Pancreas (tissue), 10 donors: ENCODE data around the gene TXN2. TPM values are rescaled to one million over a fixed set of nuclear protein-coding genes. Genes with fewer than 3 reads are reported as not detected.

Experiments used
- ATAC-seq, 4 donors: fragments of 200-7000 bp; cut with Tn5 transposase; one replicate each; pipeline versions ENCODE4 v1.8.0 to v1.9.1; 2020; ENCODE audit warnings: mild to moderate bottlenecking in 4 of 4, moderate library complexity in 4 of 4
- DNase-seq, 6 donors: peaks; one replicate each; pipeline ENCODE4 v3.0.0-alpha.2; 2020
- FAIRE-seq: peaks from 2 replicates; lab custom pipeline; 2012; peaks lifted over from hg19 to GRCh38; lab: Jason Lieb, UNC
- H3K27ac ChIP-seq, 4 donors: fragments of 200-600 bp; sonication (generic); 1 replicate in 3 of 4; 2 replicates in 1 of 4; pipeline versions ENCODE4 v1.5.0 to v1.8.0; 2020
- H3K27me3 ChIP-seq, 4 donors: fragments of 200-600 bp; one replicate each; pipeline ENCODE4 v1.8.0; 2021
- H3K36me3 ChIP-seq, 3 donors: fragments of 200-600 bp; sonication (generic) in 1 of 3; one replicate each; pipeline versions ENCODE4 v1.5.0 to v1.8.0; 2020 to 2021
- H3K4me1 ChIP-seq, 3 donors: fragments of 200-600 bp; one replicate each; pipeline ENCODE4 v1.8.0; 2021
- H3K4me3 ChIP-seq, 4 donors: fragments of 200-600 bp; sonication (generic) in 2 of 4; one replicate each; pipeline versions ENCODE4 v1.5.0 to v1.8.0; 2020 to 2021
- H3K9me3 ChIP-seq, 4 donors: fragments of 200-600 bp; one replicate each; pipeline ENCODE4 v1.8.0; 2021
- CTCF ChIP-seq, 4 donors: fragments of 200-600 bp; sonication (generic) in 3 of 4; IDR thresholded peaks; one replicate each; pipeline versions ENCODE4 v1.5.0 to v1.8.0; 2021; ENCODE audit warnings: antibody characterized with exemption in 4 of 4
- WGBS, 2 donors: extraction: QIAGEN DNeasy Blood & Tissue Kit; methylation state at CpG; one replicate each; pipeline ENCODE4 v1.1.7; 2013; 5-methylcytosine and 5-hydroxymethylcytosine counted together
- intact Hi-C, 3 donors: fragments of 100-400 bp; cut with DNase I; formaldehyde crosslinking; loops; one replicate each; pipeline versions ENCODE4 v1.11.1 to v1.14.2; 2022
- polyA plus RNA-seq, 2 donors: library from polyadenylated mRNA; stranded (reverse); fragments of 200-250 nt; gene quantifications; one replicate each; pipeline ENCODE4 v1.2.3, GENCODE V29; 2013
- total RNA-seq, 6 donors: library from RNA; stranded (reverse); fragmentation: NEBNext Ultra II Directional in 4 of 6; extraction: Animal tissue kit (Norgen Biotek cat#: 25700) in 4 of 6; gene quantifications; one replicate each; pipeline versions ENCODE4 v1.2.1 to v1.2.4, GENCODE V29; 2021 to 2023
- donor health status: healthy with polysubstance abuse.
- donor health status: DM: no; HTN: no; CAD: no; lungs with moderate emphysema.
- donor health status: DM: no; HTN: no; CAD: no.
- donor health status: control.
- donor health status: control.
- donor health status: Bipolar disorder and iron deficiency.
- donor health status: DM: yes; HTN: yes; CAD: no.
- donor health status: DM: no; HTN: no; CAD: no.
- donor health status: DM: no; HTN: no; CAD: no.
- donor health status: DM: yes; HTN: yes; CAD: no.

TXN2 gene
- total RNA-seq, result 10 to 100 TPM; 20.4 to 33.6 (median 30.5) TPM
- polyA plus RNA-seq, result 10 to 100 TPM; 43.1 to 49.5 TPM

GRCh38 chr22:36481393-36482168 lies at the start of gene TXN2:
Gene TXN2, minus strand, starts transcription at chr22:36481640. Its CDS starts 803 bp downstream, at chr22:36480837.
- peak; percentile 90 to 96 (median 93) for ATAC-seq
- peaks cover 4 to 11% (median 4%) of the 10 kb centered on the region in 3 donors for H3K4me1 ChIP-seq
- WGBS, 2 donors, result 1% methylated on average over 62 of the region's 62 CpGs
- H3K36me3 ChIP-seq, result peaks cover 0 to 2% (median 1%) of the 10 kb centered on the region in 3 donors
- intact Hi-C loops, result no loop called here
- H3K4me3 ChIP-seq, result peak within 1 kb of the TSS; percentile 50 to 91 (median 77)
- no peak for TF ChIP-seq CTCF (IDR thresholded peaks at IDR 0.05)
- FAIRE-seq, result no peak
- no peaks in the 10 kb centered on the region for H3K27me3 ChIP-seq
- DNase-seq, result peak; percentile 93 to 98 (median 96)
- H3K27ac ChIP-seq, result peak within 1 kb of the TSS; percentile 97 to 99 (median 99)
- no peaks in the 10 kb centered on the region for H3K9me3 ChIP-seq

- ATAC-seq, result peak; percentile 90 to 96 (median 92)
- Histone ChIP-seq H3K4me3 (peak within 1 kb of the TSS; percentile 60 to 89 (median 78)), H3K27ac (peak within 1 kb of the TSS; percentile 81 to 91 (median 86)), H3K27me3 (no peaks in the 10 kb centered on the region), H3K4me1 (peaks cover 0 to 10% (median 0%) of the 10 kb centered on the region in 3 donors), H3K36me3 (peaks cover 5 to 14% (median 7%) of the 10 kb centered on the region in 3 donors), H3K9me3 (no peaks in the 10 kb centered on the region)
- WGBS, 2 donors, result 0% methylated on average over 82 of the region's 82 CpGs
- intact Hi-C loops, result no loop called here
- peak; percentile 94 for FAIRE-seq
- peak; percentile 98 to 99 (median 98) for DNase-seq
- no peak for TF ChIP-seq CTCF (IDR thresholded peaks at IDR 0.05)
These were observed 47.6 kb upstream of the TXN2 start, which contains the start of gene EIF3D for GRCh38 chr22:36528795-36529751. Gene EIF3D, minus strand, starts transcription at chr22:36529166. Its CDS starts 3,045 bp downstream, at chr22:36526121.

- no peak for FAIRE-seq
- Histone ChIP-seq H3K27ac (peak overlapping the region; percentile 76 to 91 (median 86)), H3K4me3 (peak overlapping the region; percentile 60 to 89 (median 78)), H3K27me3 (no peaks in the 10 kb centered on the region), H3K4me1 (peaks cover 0 to 10% (median 0%) of the 10 kb centered on the region in 3 donors), H3K36me3 (peaks cover 7 to 21% (median 11%) of the 10 kb centered on the region in 3 donors), H3K9me3 (no peaks in the 10 kb centered on the region)
- TF ChIP-seq CTCF (IDR thresholded peaks at IDR 0.05), result no peak
- intact Hi-C loops, result no loop called here
- no peak for DNase-seq
- ATAC-seq, result peak in 1 of 4 donors; percentile 8
- 3% methylated on average over 8 of the region's 8 CpGs for WGBS, 2 donors
These were observed 46.9 kb upstream of the TXN2 start for GRCh38 chr22:36528341-36528740.

GRCh38 chr22:36522662-36523061 lies 41.2 kb upstream of the TXN2 start:
- DNase-seq (no peak), FAIRE-seq (no peak), ATAC-seq (no peak)
- H3K9me3 ChIP-seq, result no peaks in the 10 kb centered on the region
- H3K4me1 ChIP-seq, result peaks cover 0 to 8% (median 0%) of the 10 kb centered on the region in 3 donors
- H3K27me3 ChIP-seq, result no peaks in the 10 kb centered on the region
- WGBS, 2 donors, result 94 to 95% methylated on average over 6 of the region's 6 CpGs
- H3K27ac ChIP-seq, result no peak overlapping the region
- peaks cover 19 to 78% (median 57%) of the 10 kb centered on the region in 3 donors for H3K36me3 ChIP-seq
- intact Hi-C loops, result no loop called here
- H3K4me3 ChIP-seq, result no peak overlapping the region
- no peak for TF ChIP-seq CTCF (IDR thresholded peaks at IDR 0.05)
